NCI-H1436 (cell line): Measurements from ENCODE around the gene STX17.
"Not testable (repeated sequence)": the region's sequence is repeated elsewhere in the genome, so short reads cannot be mapped to it uniquely, and the experiment has no call there.

ENCODE experiments used
- DNase-seq: peaks from one replicate; lab custom pipeline; 2025; lab: John Stamatoyannopoulos, UW

STX17 gene

GRCh38 chr9:99970481-99970880 lies 64.0 kb downstream of the STX17 start:
- no peak for DNase-seq

DNA sequence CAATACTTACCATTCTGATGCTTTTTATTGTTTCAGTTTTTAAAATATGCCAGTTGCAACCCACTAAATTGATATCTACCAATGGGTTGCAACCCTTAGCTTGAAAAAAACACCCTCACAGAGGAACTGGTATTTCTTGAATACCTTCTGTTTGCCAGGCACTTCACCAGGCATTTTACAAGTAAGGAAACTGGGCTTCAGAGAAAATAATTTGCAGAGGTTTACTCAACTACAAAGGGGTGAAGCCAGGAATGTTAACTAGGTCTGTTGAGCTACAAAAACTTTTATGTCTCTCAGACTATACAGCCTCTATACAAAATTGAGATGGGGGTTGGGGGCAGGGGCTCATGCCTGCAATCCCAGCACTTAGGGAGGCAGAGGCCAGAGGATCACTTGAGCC lies 65.0 kb downstream of the STX17 start:
- DNase-seq: no peak

DNA sequence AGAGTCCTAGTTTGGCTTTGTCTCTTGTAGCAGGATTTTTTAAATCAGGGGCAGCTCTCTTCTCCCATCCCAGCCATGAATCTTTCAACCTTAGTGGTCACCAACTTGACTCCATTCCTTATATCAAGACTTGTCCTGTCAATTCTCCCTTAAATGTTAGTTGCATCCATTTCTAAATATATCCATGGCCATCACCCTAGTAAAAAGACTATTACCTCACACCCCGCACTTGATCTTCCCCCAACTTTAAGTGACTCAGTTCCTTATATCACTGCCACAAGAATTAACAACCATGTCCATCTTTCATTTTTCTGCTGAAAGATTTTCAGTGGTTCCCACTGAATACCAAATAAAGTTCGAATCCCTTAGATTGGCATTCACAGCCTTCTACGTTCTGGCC lies 67.0 kb downstream of the STX17 start:
- no peak for DNase-seq

DNA sequence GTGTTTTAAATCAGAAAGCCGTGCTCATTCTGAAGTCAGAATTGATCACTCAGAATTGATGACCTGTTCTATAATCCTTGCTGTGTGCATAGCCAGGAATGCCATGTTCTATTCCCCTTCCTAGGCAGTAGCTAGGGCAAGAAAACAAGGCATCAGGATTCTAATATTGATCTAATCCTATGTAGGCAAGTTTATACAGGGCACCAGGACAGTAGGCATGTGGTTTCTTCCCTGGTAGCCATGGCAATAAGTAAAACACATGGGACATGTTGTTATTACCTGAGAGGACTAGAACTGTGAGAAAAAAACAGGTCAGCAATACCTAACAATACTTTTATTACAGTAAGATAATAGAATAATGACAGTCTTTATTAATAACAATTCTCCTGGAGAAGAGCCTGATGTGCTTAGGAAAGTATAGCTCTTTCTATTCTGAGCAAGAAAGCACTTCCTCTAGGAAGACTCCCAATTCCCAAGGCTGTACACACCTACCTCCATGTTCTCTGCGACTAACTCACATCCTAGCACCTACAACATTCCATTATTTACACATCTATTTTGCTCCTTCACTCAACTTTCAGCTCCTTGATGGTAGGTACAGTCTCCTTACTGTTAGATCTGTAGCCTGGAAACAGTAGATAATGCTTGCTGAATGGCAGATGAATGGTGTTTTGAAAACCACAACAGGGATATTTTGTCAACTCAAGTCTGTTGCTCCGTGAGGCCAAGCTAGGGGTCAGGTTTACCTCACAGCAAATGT lies 70.8 kb downstream of the STX17 start:
- DNase-seq: no peak

GRCh38 chr9:99978221-99978620 lies 71.8 kb downstream of the STX17 start:
- DNase-seq: no peak

DNA sequence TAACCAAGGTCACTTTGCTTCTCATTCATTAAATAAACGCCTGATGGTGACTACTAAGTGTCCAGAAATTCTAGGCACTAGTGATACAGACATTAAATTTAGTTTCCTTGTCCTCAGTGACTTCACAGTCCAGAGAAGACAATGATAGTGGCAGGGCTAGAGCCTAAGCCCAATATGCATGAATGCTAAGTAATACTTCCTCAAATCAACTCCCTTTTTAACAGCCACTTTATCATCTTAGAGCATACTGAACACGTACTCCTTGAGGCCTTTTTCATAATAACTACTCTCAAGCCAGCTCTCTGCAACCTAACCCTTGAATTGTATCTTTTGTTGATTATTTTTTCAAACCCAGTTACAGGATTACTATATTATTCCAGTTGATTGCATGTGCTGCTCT lies 74.1 kb downstream of the STX17 start:
- DNase-seq: no peak

- no peak for DNase-seq
Observed at GRCh38 chr9:99986642-99987041, 80.2 kb downstream of the STX17 start.

DNA sequence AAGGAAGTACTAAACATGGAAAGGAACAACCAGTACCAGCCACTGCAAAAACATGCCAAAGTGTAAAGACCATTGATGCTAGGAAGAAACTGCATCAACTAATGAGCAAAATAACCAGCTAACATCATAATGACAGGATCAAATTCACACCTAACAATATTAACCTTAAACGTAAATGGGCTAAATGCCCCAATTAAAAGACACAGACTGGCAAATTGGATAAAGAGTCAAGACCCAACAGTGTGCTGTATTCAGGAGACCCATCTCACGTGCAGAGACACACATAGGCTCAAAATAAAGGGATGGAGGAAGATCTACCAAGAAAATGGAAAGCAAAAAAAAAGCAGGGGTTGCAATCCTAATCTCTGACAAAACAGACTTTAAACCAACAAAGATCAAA lies 84.1 kb downstream of the STX17 start:
- not testable (repeated sequence) for DNase-seq

DNA sequence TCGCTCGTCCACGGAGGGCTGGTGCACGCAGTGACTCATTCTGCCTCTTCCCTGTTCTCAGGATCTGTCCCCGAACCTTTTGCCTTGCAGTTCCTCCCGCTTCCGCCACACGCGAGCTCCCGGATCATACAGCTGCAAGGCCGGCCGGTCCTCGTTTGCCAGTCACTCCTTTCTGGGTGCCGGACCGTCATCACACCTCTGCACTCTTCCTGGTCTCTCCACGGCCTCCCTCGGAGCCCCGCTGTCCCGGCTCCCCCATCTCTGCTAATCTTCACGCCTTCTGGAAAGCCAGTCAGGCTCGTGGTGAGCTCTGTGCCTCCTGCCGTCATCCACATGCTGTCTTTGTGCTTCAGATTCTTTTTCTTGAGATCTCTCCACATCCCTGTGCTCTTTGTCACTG lies 91.8 kb downstream of the STX17 start:
- DNase-seq: no peak

DNA sequence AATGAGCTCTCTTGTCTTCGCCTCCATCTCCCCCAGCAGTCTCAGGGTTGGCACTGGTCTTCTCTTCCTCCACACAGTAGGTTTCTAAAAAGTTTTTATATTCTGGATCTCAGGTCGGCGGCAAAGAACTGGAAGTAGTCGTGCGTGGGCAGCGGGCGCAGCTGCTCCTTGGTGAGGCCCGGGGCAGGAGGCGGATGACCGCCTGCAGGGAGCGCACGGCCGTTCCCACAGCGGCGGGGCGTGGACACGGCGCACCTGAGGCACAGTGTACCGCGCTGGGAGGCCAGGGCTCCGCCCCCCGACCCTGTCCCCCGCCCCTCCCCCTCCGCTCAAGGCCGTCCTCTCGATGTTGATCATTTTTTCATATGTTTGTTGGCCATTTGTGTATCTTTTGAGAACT lies 92.4 kb downstream of the STX17 start:
- DNase-seq: no peak

- no peak for DNase-seq
Observed at GRCh38 chr9:99999797-100000196, 93.3 kb downstream of the STX17 start.

GRCh38 chr9:100011062-100011681 lies 104.7 kb downstream of the STX17 start:
- no peak for DNase-seq

- no peak for DNase-seq
Observed at GRCh38 chr9:100012279-100012678, 105.8 kb downstream of the STX17 start.

- DNase-seq: no peak
Observed at GRCh38 chr9:100013573-100013972, 107.1 kb downstream of the STX17 start.

DNA sequence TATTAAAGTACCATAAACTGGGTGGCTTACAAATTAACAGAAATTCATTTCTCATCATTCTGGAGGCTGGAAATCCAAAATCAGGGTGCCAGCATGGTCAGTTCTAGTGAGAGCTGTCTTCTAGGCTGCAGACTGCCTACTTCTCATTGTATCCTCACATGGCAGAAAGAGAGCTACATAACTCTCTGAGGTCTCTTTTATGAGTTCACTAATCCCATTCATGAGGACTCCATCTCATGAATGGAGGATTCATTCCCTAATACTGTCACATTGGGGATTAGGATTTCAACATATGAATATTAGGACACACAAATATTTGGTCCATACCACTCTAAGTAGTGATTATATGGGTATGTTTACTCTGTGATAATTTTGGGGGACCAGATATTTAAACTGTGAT lies 108.4 kb downstream of the STX17 start:
- no peak for DNase-seq

GRCh38 chr9:100019541-100019940 lies 113.1 kb downstream of the STX17 start:
- DNase-seq: no peak
